Endothelial cell of umbilical vein (primary cell): ENCODE results near the gene BUB1. TPM values are rescaled to one million over a fixed set of nuclear protein-coding genes. Genes with fewer than 3 reads are reported as not detected.
A peak's percentile ranks its signal among the peaks of the same experiment; 100 is the strongest.

Experiments used
- BruUV-seq: library from RNA; stranded (reverse); fragments of 400-500 nt; replicated peaks from 2 replicates; lab custom pipeline; 2021; lab: Mats Ljungman, UMichigan
- CTCF ChIA-PET: fragments of 300-600, 350-600 bp; sonication (Branson Sonifier 250); formaldehyde crosslinking; loops from one replicate; lab custom pipeline; 2021; ENCODE audit warnings: antibody characterized with exemption, inconsistent platforms; lab: Charles Lee
- POLR2A ChIA-PET: fragments of 300-600, 350-600 bp; sonication (Branson Sonifier 250); formaldehyde crosslinking; loops from one replicate; lab custom pipeline; 2021; ENCODE audit warnings: antibody characterized with exemption, inconsistent platforms; lab: Charles Lee
- DNase-seq: peaks from one replicate; pipeline ENCODE4 v3.0.0-alpha.2; 2011; ENCODE audit warnings: low read depth, low spot score
- FAIRE-seq: peaks from 2 replicates; lab custom pipeline; 2011; peaks lifted over from hg19 to GRCh38; lab: Jason Lieb, UNC
- H2AFZ ChIP-seq: 2 replicates; pipeline ENCODE4 v1.6.0; 2012; ENCODE audit warnings: low read depth, low read length, control low read depth, inconsistent platforms
- H3K27ac ChIP-seq: 2 replicates; pipeline ENCODE4 v1.5.1; 2011; ENCODE audit warnings: low read depth, mild to moderate bottlenecking, control low read depth, low read length, moderate library complexity; ENCODE audit not compliant: insufficient read depth
- H3K27me3 ChIP-seq, 2 experiments: 2 replicates each; pipeline versions ENCODE4 v1.6.0 to v1.6.1; 2011; ENCODE audit warnings: low read length in 2 of 2, mixed read lengths in 1 of 2; ENCODE audit not compliant: control insufficient read depth in 2 of 2, insufficient read depth in 2 of 2
- H3K36me3 ChIP-seq, 2 experiments: 2 replicates in 1 of 2; 3 replicates in 1 of 2; pipeline ENCODE4 v1.5.1; 2011; ENCODE audit warnings: low read length in 2 of 2, mild to moderate bottlenecking in 1 of 2, moderate library complexity in 1 of 2; ENCODE audit not compliant: control insufficient read depth in 2 of 2, insufficient read depth in 2 of 2; ENCODE audit errors: extremely low read depth in 1 of 2
- H3K4me1 ChIP-seq: 3 replicates; pipeline ENCODE4 v1.5.1; 2011; ENCODE audit warnings: mild to moderate bottlenecking, low read length; ENCODE audit not compliant: control insufficient read depth, insufficient read depth; ENCODE audit errors: extremely low read depth
- H3K4me2 ChIP-seq: 2 replicates; pipeline ENCODE4 v1.6.1; 2011; ENCODE audit warnings: low read length, control low read depth, mixed read lengths; ENCODE audit not compliant: insufficient read depth
- H3K4me3 ChIP-seq, 3 experiments: fragments of 200-600 bp in 1 of 3; sonication (generic), shearing (Covaris generic) in 1 of 3; replicated peaks in 1 of 3; 2 replicates each; pipeline ENCODE4 v1.5.1; 2011 to 2016; ENCODE audit warnings: control low read depth in 3 of 3, low read length in 3 of 3, mild to moderate bottlenecking in 2 of 3, inconsistent platforms in 1 of 3, low read depth in 1 of 3, moderate library complexity in 1 of 3; ENCODE audit not compliant: insufficient read depth in 1 of 3
- H3K79me2 ChIP-seq: 2 replicates; pipeline ENCODE4 v1.6.0; 2012; ENCODE audit warnings: low read length, inconsistent platforms; ENCODE audit not compliant: control insufficient read depth, insufficient read depth
- H3K9ac ChIP-seq: replicated peaks from 2 replicates; pipeline ENCODE3; 2011; ENCODE audit warnings: low read length, control low read depth; ENCODE audit not compliant: insufficient read depth; ENCODE audit errors: extremely low read depth
- H3K9me1 ChIP-seq: replicated peaks from 3 replicates; pipeline ENCODE4 v1.6.0; 2011; ENCODE audit warnings: mild to moderate bottlenecking, low read length; ENCODE audit not compliant: control insufficient read depth, insufficient read depth; ENCODE audit errors: extremely low read depth
- H3K9me3 ChIP-seq: replicated peaks from 2 replicates; pipeline ENCODE4 v1.5.1; 2012; ENCODE audit warnings: low read length, inconsistent platforms; ENCODE audit not compliant: control insufficient read depth, insufficient read depth
- H4K20me1 ChIP-seq: replicated peaks from 2 replicates; pipeline ENCODE3; 2011; ENCODE audit warnings: mild to moderate bottlenecking, low read length; ENCODE audit not compliant: control insufficient read depth, insufficient read depth; ENCODE audit errors: extremely low read depth
- CTCF ChIP-seq, 2 donors: IDR thresholded peaks; 1 replicate in 1 of 2; 2 replicates in 1 of 2; pipeline ENCODE4 v1.5.1; 2011; ENCODE audit warnings: low read length in 2 of 2, mild to moderate bottlenecking in 2 of 2, moderate library complexity in 2 of 2, control low read depth in 1 of 2, inconsistent platforms in 1 of 2, low read depth in 1 of 2; ENCODE audit not compliant: insufficient read depth in 1 of 2; ENCODE audit errors: extremely low read depth in 1 of 2
- EZH2 ChIP-seq: IDR thresholded peaks from 2 replicates; pipeline ENCODE4 v1.6.1; 2012; ENCODE audit warnings: borderline replicate concordance, low read depth, mild to moderate bottlenecking, moderate library complexity, low read length, inconsistent platforms; ENCODE audit not compliant: severe bottlenecking
- FOS ChIP-seq: IDR thresholded peaks from 2 replicates; pipeline ENCODE4 v1.6.1; 2011; ENCODE audit warnings: mild to moderate bottlenecking, low read length, moderate library complexity, borderline replicate concordance; ENCODE audit not compliant: insufficient read depth
- GATA2 ChIP-seq: IDR thresholded peaks from 2 replicates; pipeline ENCODE4 v1.7.0; 2011; ENCODE audit warnings: low read depth, mild to moderate bottlenecking, moderate library complexity, mixed read lengths, low read length; ENCODE audit not compliant: insufficient read length, insufficient read depth
- JUN ChIP-seq: IDR thresholded peaks from 2 replicates; pipeline ENCODE4 v1.6.1; 2011; ENCODE audit warnings: borderline replicate concordance, low read depth; ENCODE audit not compliant: insufficient read length, insufficient read depth
- MAX ChIP-seq: IDR thresholded peaks from 2 replicates; pipeline ENCODE4 v1.6.1; 2011; ENCODE audit not compliant: insufficient read depth, insufficient read length
- MYC ChIP-seq: IDR thresholded peaks from one replicate; pipeline ENCODE4 v1.6.1; 2011; ENCODE audit warnings: mild to moderate bottlenecking, low read depth, low read length
- POLR2A ChIP-seq: IDR thresholded peaks from 2 replicates; pipeline ENCODE4 v1.6.1; 2012; ENCODE audit warnings: low read depth, mild to moderate bottlenecking, control low read depth, low read length
- POLR2AphosphoS5 ChIP-seq: IDR thresholded peaks from 2 replicates; pipeline ENCODE4 v1.6.1; 2012; ENCODE audit warnings: low read depth, mild to moderate bottlenecking, control low read depth, low read length, moderate library complexity; ENCODE audit not compliant: insufficient read depth
- dilution Hi-C: fragments of 300-500 bp; cut with MboI; formaldehyde crosslinking; loops from one replicate; pipeline ENCODE4 v1.15.0; 2019; ENCODE audit warnings: low sequenced_read_pairs; ENCODE audit not compliant: extremely low pct_ligation_motif_present
- intact Hi-C: fragments of 100-400 bp; cut with micrococcal nuclease; formaldehyde crosslinking; loops from one replicate; pipeline ENCODE4 v1.10.0; 2022
- polyA plus RNA-seq, 4 experiments: library from polyadenylated mRNA; depleted of rRNA in 3 of 4; stranded (reverse) in 3 of 4; unstranded in 1 of 4; fragments of >200 nt; gene quantifications; 2 replicates each; pipeline versions ENCODE4 v1.2.1 to v1.2.3, GENCODE V29; 2011 to 2012; ENCODE audit warnings: missing spikeins in 1 of 4
- total RNA-seq: library from RNA; stranded (reverse); gene quantifications from 2 replicates; pipeline ENCODE4 v1.2.3, GENCODE V29; 2021

Gene BUB1
- total and polyA plus RNA-seq, 2 donors (not counting 3 experiments of a cell fraction or from before 2014, with no cell fraction given) = 16.1 to 66.4 TPM

- dilution Hi-C loops = no loop called here
- Histone ChIP-seq H3K4me2 (peak overlapping the region; percentile 96), H4K20me1 (no peaks in the 10 kb centered on the region), H3K27me3 (peaks cover 0 to 3% of the 10 kb centered on the region in 2 experiments), H3K9ac (no peak overlapping the region), H3K9me3 (no peaks in the 10 kb centered on the region), H3K79me2 (peaks cover 41% of the 10 kb centered on the region), H3K4me3 (no peak overlapping the region), H3K36me3 (peaks cover 0 to 11% of the 10 kb centered on the region in 2 experiments), H3K9me1 (no peaks in the 10 kb centered on the region), H3K27ac (peak overlapping the region; percentile 50), H2AFZ (no peak overlapping the region), H3K4me1 (peaks cover 35% of the 10 kb centered on the region)
- FAIRE-seq (no peak), DNase-seq (no peak)
- CTCF ChIA-PET = interaction anchor here (0.8 to 2.0 kb wide), 2 partner anchors 31 to 80 kb away, joined by 4 to 8 read pairs; no protein-coding TSS in a partner anchor
- no peak for TF ChIP-seq GATA2
- no peak for TF ChIP-seq MAX
- TF ChIP-seq MYC = no peak
- no peak for TF ChIP-seq POLR2A
- TF ChIP-seq CTCF (IDR thresholded peaks at IDR 0.05; ENCODE audit: extremely low read depth in 1 of 2, insufficient read depth in 1 of 2, low read depth in 1 of 2, low read length in 2 of 2) = no peak
- no peak for TF ChIP-seq JUN
- no peak for TF ChIP-seq POLR2AphosphoS5
- TF ChIP-seq EZH2 = no peak
- TF ChIP-seq FOS = no peak
- POLR2A ChIA-PET = no interaction called here
- no TSS peak for BruUV-seq
- intact Hi-C loops = no loop called here
Observed at GRCh38 chr2:110675679-110676078, 2.2 kb downstream of the BUB1 start.
